Karpas-422 (cell line): ENCODE measurements around the gene DMD. TPM values are rescaled to one million over a fixed set of nuclear protein-coding genes. Genes with fewer than 3 reads are reported as not detected.

Source experiments
- DNase-seq: peaks from one replicate; pipeline ENCODE4 v3.0.0-alpha.2; 2015
- H2AFZ ChIP-seq: fragments of 200-600 bp; sonication (generic); 2 replicates; pipeline ENCODE4 v1.6.1; 2014; ENCODE audit warnings: antibody characterized with exemption, low read length, mixed read lengths
- H3K27ac ChIP-seq: fragments of 200-600 bp; sonication (generic); 2 replicates; pipeline ENCODE4 v1.5.1; 2014; ENCODE audit warnings: mild to moderate bottlenecking, low read length, moderate library complexity
- H3K27me3 ChIP-seq: fragments of 200-600 bp; sonication (generic); 2 replicates; pipeline ENCODE4 v1.6.1; 2014; ENCODE audit warnings: low read length, mixed read lengths
- H3K36me3 ChIP-seq: fragments of 200-600 bp; sonication (generic); 2 replicates; pipeline ENCODE4 v1.6.1; 2014; ENCODE audit warnings: low read length, mixed read lengths; ENCODE audit not compliant: insufficient read depth
- H3K4me1 ChIP-seq: fragments of 200-600 bp; sonication (generic); 2 replicates; pipeline ENCODE4 v1.6.1; 2014; ENCODE audit warnings: mild to moderate bottlenecking, low read length, mixed read lengths
- H3K4me2 ChIP-seq: fragments of 200-600 bp; sonication (generic); 2 replicates; pipeline ENCODE4 v1.6.1; 2014; ENCODE audit warnings: low read length, low read depth, mild to moderate bottlenecking; ENCODE audit not compliant: poor library complexity, severe bottlenecking
- H3K4me3 ChIP-seq: fragments of 200-600 bp; sonication (generic); 2 replicates; pipeline ENCODE4 v1.5.1; 2014; ENCODE audit warnings: mild to moderate bottlenecking, antibody characterized with exemption, low read length, mixed read lengths
- H3K79me2 ChIP-seq: fragments of 200-600 bp; sonication (generic); 2 replicates; pipeline ENCODE4 v1.6.1; 2014; ENCODE audit warnings: mild to moderate bottlenecking, low read length, mixed read lengths
- H3K9ac ChIP-seq: fragments of 200-600 bp; sonication (generic); 2 replicates; pipeline ENCODE4 v1.6.0; 2014; ENCODE audit warnings: low read length
- H3K9me2 ChIP-seq: fragments of 200-600 bp; sonication (generic), shearing (Covaris generic); replicated peaks from 2 replicates; pipeline ENCODE4 v1.6.0; 2014; ENCODE audit warnings: mild to moderate bottlenecking, low read length, moderate library complexity; ENCODE audit not compliant: insufficient read depth
- H3K9me3 ChIP-seq: fragments of 300-700, 200-600 bp; sonication (generic); 2 replicates; pipeline ENCODE4 v1.6.1; 2014; ENCODE audit warnings: low read length, mixed read lengths
- H4K20me1 ChIP-seq: fragments of 200-600 bp; sonication (generic); 2 replicates; pipeline ENCODE4 v1.6.1; 2014; ENCODE audit warnings: mild to moderate bottlenecking, antibody characterized with exemption, low read length, low read depth; ENCODE audit not compliant: insufficient read depth
- total RNA-seq: library from RNA; depleted of rRNA; stranded (reverse); fragments of >200 nt; shearing (Covaris generic); gene quantifications from 2 replicates; pipeline ENCODE4 v1.2.3, GENCODE V29; 2014; ENCODE audit warnings: low replicate concordance

Gene DMD
- total RNA-seq, 1 experiment from 2014 or later: not detected

GRCh38 chrX:33149085-33149484, 62.3 kb downstream of the DMD start:
- Histone ChIP-seq H3K4me2 (no peak overlapping the region), H3K27ac (no peak overlapping the region), H3K4me3 (no peak overlapping the region), H3K4me1 (peaks cover 5% of the 10 kb centered on the region; the same call in 1 of the 2 replicates), H3K9me3 (no peaks in the 10 kb centered on the region), H3K27me3 (no peaks in the 10 kb centered on the region), H3K9ac (no peak overlapping the region), H2AFZ (peak overlapping the region; percentile 85; the same call in 1 of the 2 replicates), H3K9me2 (no peaks in the 10 kb centered on the region), H3K36me3 (no peaks in the 10 kb centered on the region), H4K20me1 (no peaks in the 10 kb centered on the region), H3K79me2 (no peaks in the 10 kb centered on the region)
- no peak for DNase-seq

- Histone ChIP-seq H2AFZ (no peak overlapping the region), H3K27me3 (no peaks in the 10 kb centered on the region), H3K4me1 (peaks cover 13% of the 10 kb centered on the region), H3K4me3 (no peak overlapping the region), H3K9me3 (no peaks in the 10 kb centered on the region), H3K79me2 (no peaks in the 10 kb centered on the region), H3K4me2 (no peak overlapping the region), H3K36me3 (no peaks in the 10 kb centered on the region), H4K20me1 (no peaks in the 10 kb centered on the region), H3K9ac (no peak overlapping the region), H3K27ac (no peak overlapping the region), H3K9me2 (no peaks in the 10 kb centered on the region)
- no peak for DNase-seq
Measured at GRCh38 chrX:33142331-33142730, 69.0 kb downstream of the DMD start.

GRCh38 chrX:33138677-33139249, 72.6 kb downstream of the DMD start:
- Histone ChIP-seq H3K27me3 (no peaks in the 10 kb centered on the region), H3K9me3 (no peaks in the 10 kb centered on the region), H3K4me3 (no peak overlapping the region), H3K36me3 (no peaks in the 10 kb centered on the region), H3K9me2 (no peaks in the 10 kb centered on the region), H3K79me2 (no peaks in the 10 kb centered on the region), H3K4me1 (peaks cover 24% of the 10 kb centered on the region), H3K9ac (no peak overlapping the region), H3K4me2 (no peak overlapping the region), H4K20me1 (no peaks in the 10 kb centered on the region), H2AFZ (peak overlapping the region; percentile 10; the same call in 1 of the 2 replicates), H3K27ac (no peak overlapping the region)
- no peak for DNase-seq

- Histone ChIP-seq H4K20me1 (no peaks in the 10 kb centered on the region), H3K27ac (no peak overlapping the region), H3K4me3 (no peak overlapping the region)
Measured at GRCh38 chrX:33134164-33134563, 77.2 kb downstream of the DMD start.

GRCh38 chrX:33133320-33133719, 78.0 kb downstream of the DMD start:
- H2AFZ ChIP-seq: no peak overlapping the region
- no peak overlapping the region for H3K9ac ChIP-seq
- no peaks in the 10 kb centered on the region for H3K27me3 ChIP-seq
- H3K9me3 ChIP-seq: no peaks in the 10 kb centered on the region
- no peak overlapping the region for H3K4me3 ChIP-seq
- no peaks in the 10 kb centered on the region for H4K20me1 ChIP-seq
- H3K79me2 ChIP-seq: no peaks in the 10 kb centered on the region
- no peaks in the 10 kb centered on the region for H3K9me2 ChIP-seq
- peaks cover 24% of the 10 kb centered on the region for H3K4me1 ChIP-seq
- H3K27ac ChIP-seq: no peak overlapping the region
- H3K36me3 ChIP-seq: no peaks in the 10 kb centered on the region
- no peak overlapping the region for H3K4me2 ChIP-seq
- DNase-seq: no peak

More at GRCh38 chrX:33134164-33134563, 77.2 kb downstream of the DMD start:
- H3K4me1 ChIP-seq: peaks cover 16% of the 10 kb centered on the region
- H3K4me2 ChIP-seq: peak overlapping the region; percentile 31
- no peak for DNase-seq
- no peaks in the 10 kb centered on the region for H3K79me2 ChIP-seq
- H2AFZ ChIP-seq: peak overlapping the region; percentile 72; the same call in 1 of the 2 replicates
- no peaks in the 10 kb centered on the region for H3K27me3 ChIP-seq
- H3K9ac ChIP-seq: no peak overlapping the region
- no peaks in the 10 kb centered on the region for H3K36me3 ChIP-seq
- no peaks in the 10 kb centered on the region for H3K9me2 ChIP-seq
- H3K9me3 ChIP-seq: no peaks in the 10 kb centered on the region

- no peak overlapping the region for H3K4me2 ChIP-seq
- no peaks in the 10 kb centered on the region for H4K20me1 ChIP-seq
- DNase-seq: no peak
- peaks cover 31% of the 10 kb centered on the region for H3K4me1 ChIP-seq
- H3K27ac ChIP-seq: no peak overlapping the region
- H3K36me3 ChIP-seq: no peaks in the 10 kb centered on the region
- no peak overlapping the region for H3K4me3 ChIP-seq
- H3K9me2 ChIP-seq: no peaks in the 10 kb centered on the region
- H3K9me3 ChIP-seq: no peaks in the 10 kb centered on the region
- H3K9ac ChIP-seq: no peak overlapping the region
- H2AFZ ChIP-seq: no peak overlapping the region
- no peaks in the 10 kb centered on the region for H3K79me2 ChIP-seq
- H3K27me3 ChIP-seq: no peaks in the 10 kb centered on the region
Measured at GRCh38 chrX:33132569-33132968, 78.8 kb downstream of the DMD start.

GRCh38 chrX:33129607-33130006, 81.7 kb downstream of the DMD start:
- no peaks in the 10 kb centered on the region for H3K9me2 ChIP-seq
- no peak for DNase-seq
- H2AFZ ChIP-seq: no peak overlapping the region
- peaks cover 29% of the 10 kb centered on the region for H3K4me1 ChIP-seq
- H4K20me1 ChIP-seq: no peaks in the 10 kb centered on the region
- no peak overlapping the region for H3K27ac ChIP-seq
- no peaks in the 10 kb centered on the region for H3K36me3 ChIP-seq
- no peaks in the 10 kb centered on the region for H3K79me2 ChIP-seq
- H3K9ac ChIP-seq: no peak overlapping the region
- no peak overlapping the region for H3K4me2 ChIP-seq
- H3K4me3 ChIP-seq: no peak overlapping the region
- no peaks in the 10 kb centered on the region for H3K9me3 ChIP-seq
- no peaks in the 10 kb centered on the region for H3K27me3 ChIP-seq

- H3K4me1 ChIP-seq: peaks cover 20% of the 10 kb centered on the region
- H3K4me2 ChIP-seq: peak overlapping the region; percentile 75
- H3K9me3 ChIP-seq: no peaks in the 10 kb centered on the region
- H3K9me2 ChIP-seq: no peaks in the 10 kb centered on the region
- peak overlapping the region; percentile 59 for H3K27ac ChIP-seq
- peak; percentile 59 for DNase-seq
- H3K4me3 ChIP-seq: peak overlapping the region; percentile 57
- H3K9ac ChIP-seq: peak overlapping the region; percentile 47
- H3K79me2 ChIP-seq: no peaks in the 10 kb centered on the region
- peak overlapping the region; percentile 67; the same call in 1 of the 2 replicates for H2AFZ ChIP-seq
- H3K36me3 ChIP-seq: no peaks in the 10 kb centered on the region
- no peaks in the 10 kb centered on the region for H4K20me1 ChIP-seq
- no peaks in the 10 kb centered on the region for H3K27me3 ChIP-seq
Measured at GRCh38 chrX:33128048-33128805, 83.1 kb downstream of the DMD start.
